ENCODE data around the gene DMAC2.

DNA sequence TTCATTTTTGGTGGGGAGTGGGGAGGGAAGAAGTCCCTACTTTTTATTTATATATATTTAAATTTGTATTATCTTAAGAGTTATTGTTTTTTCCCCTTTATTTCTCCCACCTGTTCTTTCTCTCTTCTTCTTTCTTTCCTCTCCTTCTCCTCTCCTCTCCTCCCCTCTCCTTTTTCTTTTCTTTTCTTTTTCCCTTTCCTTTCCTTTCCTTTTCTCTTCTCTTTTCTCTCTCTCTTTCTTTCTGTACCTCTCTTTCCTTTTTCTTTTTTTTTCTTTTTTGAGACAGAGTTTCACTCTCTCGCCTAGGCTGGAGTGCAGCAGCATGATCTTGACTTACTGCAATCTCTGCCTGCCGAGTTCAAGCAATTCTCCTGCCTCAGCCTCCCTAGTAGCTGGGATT, 40.2 kb downstream of the DMAC2 start:
- TF ChIP-seq EP300 (conservative IDR thresholded peaks at IDR 0.05; ENCODE audit: poor library complexity, severe bottlenecking) (no peak), POLR2AphosphoS5 (IDR thresholded peaks at IDR 0.05) (no peak), EZH2 (IDR thresholded peaks at IDR 0.05; ENCODE audit: borderline replicate concordance, insufficient read depth, low read length, poor library complexity, severe bottlenecking) (no peak), RAD21 (conservative IDR thresholded peaks at IDR 0.05) (no peak), SMC3 (conservative IDR thresholded peaks at IDR 0.05; ENCODE audit: poor library complexity) (no peak)
- TF ChIP-seq, protein P1, sequence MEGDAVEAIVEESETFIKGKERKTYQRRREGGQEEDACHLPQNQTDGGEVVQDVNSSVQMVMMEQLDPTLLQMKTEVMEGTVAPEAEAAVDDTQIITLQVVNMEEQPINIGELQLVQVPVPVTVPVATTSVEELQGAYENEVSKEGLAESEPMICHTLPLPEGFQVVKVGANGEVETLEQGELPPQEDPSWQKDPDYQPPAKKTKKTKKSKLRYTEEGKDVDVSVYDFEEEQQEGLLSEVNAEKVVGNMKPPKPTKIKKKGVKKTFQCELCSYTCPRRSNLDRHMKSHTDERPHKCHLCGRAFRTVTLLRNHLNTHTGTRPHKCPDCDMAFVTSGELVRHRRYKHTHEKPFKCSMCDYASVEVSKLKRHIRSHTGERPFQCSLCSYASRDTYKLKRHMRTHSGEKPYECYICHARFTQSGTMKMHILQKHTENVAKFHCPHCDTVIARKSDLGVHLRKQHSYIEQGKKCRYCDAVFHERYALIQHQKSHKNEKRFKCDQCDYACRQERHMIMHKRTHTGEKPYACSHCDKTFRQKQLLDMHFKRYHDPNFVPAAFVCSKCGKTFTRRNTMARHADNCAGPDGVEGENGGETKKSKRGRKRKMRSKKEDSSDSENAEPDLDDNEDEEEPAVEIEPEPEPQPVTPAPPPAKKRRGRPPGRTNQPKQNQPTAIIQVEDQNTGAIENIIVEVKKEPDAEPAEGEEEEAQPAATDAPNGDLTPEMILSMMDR (IDR thresholded peaks at IDR 0.05; ENCODE audit: poor library complexity, severe bottlenecking): no peak
- TF ChIP-seq, protein P2, sequence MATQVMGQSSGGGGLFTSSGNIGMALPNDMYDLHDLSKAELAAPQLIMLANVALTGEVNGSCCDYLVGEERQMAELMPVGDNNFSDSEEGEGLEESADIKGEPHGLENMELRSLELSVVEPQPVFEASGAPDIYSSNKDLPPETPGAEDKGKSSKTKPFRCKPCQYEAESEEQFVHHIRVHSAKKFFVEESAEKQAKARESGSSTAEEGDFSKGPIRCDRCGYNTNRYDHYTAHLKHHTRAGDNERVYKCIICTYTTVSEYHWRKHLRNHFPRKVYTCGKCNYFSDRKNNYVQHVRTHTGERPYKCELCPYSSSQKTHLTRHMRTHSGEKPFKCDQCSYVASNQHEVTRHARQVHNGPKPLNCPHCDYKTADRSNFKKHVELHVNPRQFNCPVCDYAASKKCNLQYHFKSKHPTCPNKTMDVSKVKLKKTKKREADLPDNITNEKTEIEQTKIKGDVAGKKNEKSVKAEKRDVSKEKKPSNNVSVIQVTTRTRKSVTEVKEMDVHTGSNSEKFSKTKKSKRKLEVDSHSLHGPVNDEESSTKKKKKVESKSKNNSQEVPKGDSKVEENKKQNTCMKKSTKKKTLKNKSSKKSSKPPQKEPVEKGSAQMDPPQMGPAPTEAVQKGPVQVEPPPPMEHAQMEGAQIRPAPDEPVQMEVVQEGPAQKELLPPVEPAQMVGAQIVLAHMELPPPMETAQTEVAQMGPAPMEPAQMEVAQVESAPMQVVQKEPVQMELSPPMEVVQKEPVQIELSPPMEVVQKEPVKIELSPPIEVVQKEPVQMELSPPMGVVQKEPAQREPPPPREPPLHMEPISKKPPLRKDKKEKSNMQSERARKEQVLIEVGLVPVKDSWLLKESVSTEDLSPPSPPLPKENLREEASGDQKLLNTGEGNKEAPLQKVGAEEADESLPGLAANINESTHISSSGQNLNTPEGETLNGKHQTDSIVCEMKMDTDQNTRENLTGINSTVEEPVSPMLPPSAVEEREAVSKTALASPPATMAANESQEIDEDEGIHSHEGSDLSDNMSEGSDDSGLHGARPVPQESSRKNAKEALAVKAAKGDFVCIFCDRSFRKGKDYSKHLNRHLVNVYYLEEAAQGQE (IDR thresholded peaks at IDR 0.05; ENCODE audit: borderline replicate concordance): no peak

Data from neural cell (in vitro differentiated cells).